IPS-18c (cell line): ENCODE data around the gene FAM120A.

ENCODE experiments used
- H3K4me3 ChIP-seq: 2 replicates; pipeline ENCODE4 v1.7.0; 2013; ENCODE audit warnings: low read depth, mild to moderate bottlenecking, low read length, moderate library complexity; ENCODE audit not compliant: insufficient read depth
- H3K9me3 ChIP-seq: one replicate; pipeline ENCODE4 v1.6.1; 2013; ENCODE audit warnings: mild to moderate bottlenecking, low read length, moderate library complexity; ENCODE audit not compliant: control insufficient read depth, insufficient read depth

FAM120A gene

GRCh38 chr9:93601063-93601462, 149.6 kb downstream of the FAM120A start:
- H3K4me3 ChIP-seq: no peak overlapping the region
- H3K9me3 ChIP-seq: peaks cover 2% of the 10 kb centered on the region

- peaks cover 2% of the 10 kb centered on the region for H3K9me3 ChIP-seq
- H3K4me3 ChIP-seq: no peak overlapping the region
Measured at GRCh38 chr9:93601666-93602065, 150.2 kb downstream of the FAM120A start.

GRCh38 chr9:93603011-93603410, 151.5 kb downstream of the FAM120A start:
- no peak overlapping the region for H3K4me3 ChIP-seq
- H3K9me3 ChIP-seq: peaks cover 2% of the 10 kb centered on the region

GRCh38 chr9:93603906-93604326, 152.4 kb downstream of the FAM120A start:
- no peak overlapping the region for H3K4me3 ChIP-seq
- H3K9me3 ChIP-seq: peaks cover 2% of the 10 kb centered on the region

GRCh38 chr9:93606187-93606586, 154.7 kb downstream of the FAM120A start:
- peaks cover 2% of the 10 kb centered on the region for H3K9me3 ChIP-seq
- H3K4me3 ChIP-seq: no peak overlapping the region

- H3K4me3 ChIP-seq: no peak overlapping the region
- H3K9me3 ChIP-seq: peaks cover 2% of the 10 kb centered on the region
Measured at GRCh38 chr9:93610206-93610605, 158.7 kb downstream of the FAM120A start.

- Histone ChIP-seq H3K9me3 (no peaks in the 10 kb centered on the region), H3K4me3 (no peak overlapping the region)
Measured at GRCh38 chr9:93612052-93612795, 160.7 kb downstream of the FAM120A start.

GRCh38 chr9:93612796-93613154, 161.3 kb downstream of the FAM120A start:
- no peaks in the 10 kb centered on the region for H3K9me3 ChIP-seq
- no peak overlapping the region for H3K4me3 ChIP-seq

- no peak overlapping the region for H3K4me3 ChIP-seq
- H3K9me3 ChIP-seq: no peaks in the 10 kb centered on the region
Measured at GRCh38 chr9:93613174-93613573, 161.7 kb downstream of the FAM120A start.

- H3K9me3 ChIP-seq: no peaks in the 10 kb centered on the region
Measured at GRCh38 chr9:93613791-93614190, 162.3 kb downstream of the FAM120A start.

GRCh38 chr9:93614830-93615468, 163.5 kb downstream of the FAM120A start:
- no peaks in the 10 kb centered on the region for H3K9me3 ChIP-seq
- no peak overlapping the region for H3K4me3 ChIP-seq

More at GRCh38 chr9:93613791-93614190, 162.3 kb downstream of the FAM120A start:
- no peak overlapping the region for H3K4me3 ChIP-seq
